ENCODE measurements around the gene ARHGEF38.

Gene ARHGEF38

DNA sequence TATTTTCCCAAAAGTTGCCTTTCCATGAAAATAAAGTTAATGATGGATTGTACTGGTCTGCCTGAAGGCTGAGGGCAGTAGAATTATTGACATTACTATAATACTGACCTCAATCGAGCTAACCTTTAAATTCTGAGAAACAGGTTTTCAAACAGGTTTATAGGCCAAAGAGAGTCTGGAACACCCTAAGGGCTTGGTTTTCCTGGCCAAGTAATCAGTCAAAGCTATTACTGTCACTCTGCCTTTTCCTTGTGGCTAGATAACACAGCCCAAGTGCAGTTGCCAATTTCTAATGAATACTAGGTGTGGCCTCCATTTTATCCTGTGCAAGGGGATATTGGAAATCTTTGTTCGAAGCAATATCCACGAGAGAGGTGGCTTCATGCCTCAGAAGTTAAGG is 80.8 kb downstream of the ARHGEF38 start:
- TF ChIP-seq POLR2AphosphoS5 (IDR thresholded peaks at IDR 0.05; ENCODE audit: borderline replicate concordance, low read depth, low read length) (no peak), EZH2 (IDR thresholded peaks at IDR 0.05) (no peak), FOXP2 (optimal IDR thresholded peaks at IDR 0.05; ENCODE audit: control extremely low read depth, extremely low read length, insufficient read depth) (no peak)
- H3K9ac ChIP-seq (ENCODE audit: insufficient read length): peak overlapping the region; percentile 78
- DNase-seq (ENCODE audit: low read depth, low spot score): no peak
- no peaks in the 10 kb centered on the region for H3K36me3 ChIP-seq (ENCODE audit: insufficient read depth, low read length)
- no peak overlapping the region for H3K4me3 ChIP-seq
- H3K9me3 ChIP-seq (ENCODE audit: low read depth, low read length): no peaks in the 10 kb centered on the region
- H3K27ac ChIP-seq: peak overlapping the region; percentile 100

DNA sequence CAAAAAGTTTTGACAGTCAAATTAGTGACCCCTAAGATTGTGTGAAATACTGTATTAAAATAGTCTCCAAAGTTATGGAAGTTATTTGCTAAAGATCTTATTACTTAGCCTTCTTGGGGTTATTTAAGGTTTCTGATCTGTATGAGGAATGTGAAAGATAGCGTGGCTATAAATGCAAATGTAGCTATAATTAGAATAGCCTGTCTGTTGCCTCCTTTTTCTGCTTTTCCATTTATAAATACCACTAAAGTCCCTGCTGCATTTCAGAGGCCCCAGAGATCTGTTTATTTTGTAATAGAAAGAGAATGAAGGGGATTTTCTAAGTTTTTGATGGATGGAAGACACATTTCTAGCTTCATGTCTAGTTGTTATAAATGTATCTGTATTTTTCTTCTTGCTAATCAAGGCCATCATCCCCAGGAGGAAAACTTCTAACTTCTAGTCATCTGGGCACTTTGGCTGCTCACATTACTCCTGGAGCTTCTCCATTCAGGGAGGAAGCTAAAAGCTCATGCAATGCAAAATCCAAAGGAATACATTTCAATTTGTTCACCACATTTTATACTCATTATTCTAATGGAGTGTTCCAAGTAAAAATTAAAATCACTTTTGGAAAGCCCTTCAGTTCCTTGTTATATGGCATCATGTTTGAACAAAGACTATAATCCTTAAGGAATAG is 82.1 kb downstream of the ARHGEF38 start:
- Histone ChIP-seq H3K4me3 (peak overlapping the region; percentile 72), H3K9me3 (ENCODE audit: low read depth, low read length) (no peaks in the 10 kb centered on the region), H3K36me3 (ENCODE audit: insufficient read depth, low read length) (no peaks in the 10 kb centered on the region), H3K27ac (peak overlapping the region; percentile 100), H3K9ac (ENCODE audit: insufficient read length) (peak overlapping the region; percentile 78)
- TF ChIP-seq POLR2AphosphoS5 (IDR thresholded peaks at IDR 0.05; ENCODE audit: borderline replicate concordance, low read depth, low read length) (peak; percentile 12; the same call in 1 of the 2 replicates), FOXP2 (optimal IDR thresholded peaks at IDR 0.05; ENCODE audit: control extremely low read depth, extremely low read length, insufficient read depth) (no peak), EZH2 (IDR thresholded peaks at IDR 0.05) (no peak)
- DNase-seq (ENCODE audit: low read depth, low spot score): peak; percentile 63

DNA sequence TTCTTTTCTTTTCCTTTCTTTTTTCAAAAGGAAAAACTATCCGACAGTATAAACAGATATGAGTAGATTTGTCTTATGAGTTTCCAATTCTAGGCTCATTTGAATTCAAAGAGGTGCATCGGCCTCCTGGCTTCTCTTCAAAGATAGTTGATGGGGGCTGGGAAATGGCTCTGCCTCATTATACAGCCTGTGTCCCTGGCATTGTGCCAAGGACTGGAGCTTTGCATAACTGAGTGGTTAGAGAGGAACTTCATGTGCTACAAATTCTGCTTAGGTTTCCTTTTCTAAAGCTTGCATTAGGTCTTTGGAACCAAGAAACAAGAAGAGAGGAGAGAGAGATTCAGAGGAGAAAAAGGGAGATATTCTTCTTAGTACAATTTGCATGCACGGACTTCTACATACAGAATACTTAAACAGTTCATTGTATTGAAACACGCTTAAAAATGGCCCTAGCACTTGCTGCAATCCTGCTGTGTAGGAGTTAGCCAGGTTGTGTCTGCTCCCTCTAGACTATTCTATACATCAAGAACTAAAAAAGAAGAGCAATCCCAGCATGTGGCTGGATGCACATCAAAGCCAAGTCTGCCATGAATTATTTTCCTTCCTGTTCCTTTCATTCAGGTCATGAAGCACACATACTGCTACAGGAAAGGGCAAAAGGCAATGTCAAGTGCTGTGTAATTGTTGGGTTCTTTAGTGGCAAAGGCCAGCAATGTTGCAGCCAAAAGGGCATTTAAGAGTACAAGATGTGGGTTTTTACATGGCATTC is 85.2 kb downstream of the ARHGEF38 start:
- Histone ChIP-seq H3K36me3 (ENCODE audit: insufficient read depth, low read length) (no peaks in the 10 kb centered on the region), H3K9me3 (ENCODE audit: low read depth, low read length) (no peaks in the 10 kb centered on the region), H3K9ac (ENCODE audit: insufficient read length) (peak overlapping the region; percentile 64), H3K27ac (peak overlapping the region; percentile 100), H3K4me3 (peak overlapping the region; percentile 70)
- DNase-seq (ENCODE audit: low read depth, low spot score): peak; percentile 94
- no peak for TF ChIP-seq EZH2 (IDR thresholded peaks at IDR 0.05)
- TF ChIP-seq FOXP2 (optimal IDR thresholded peaks at IDR 0.05; ENCODE audit: control extremely low read depth, extremely low read length, insufficient read depth): no peak
- peak; percentile 59; the same call in 1 of the 2 replicates for TF ChIP-seq POLR2AphosphoS5 (IDR thresholded peaks at IDR 0.05; ENCODE audit: borderline replicate concordance, low read depth, low read length)

DNA sequence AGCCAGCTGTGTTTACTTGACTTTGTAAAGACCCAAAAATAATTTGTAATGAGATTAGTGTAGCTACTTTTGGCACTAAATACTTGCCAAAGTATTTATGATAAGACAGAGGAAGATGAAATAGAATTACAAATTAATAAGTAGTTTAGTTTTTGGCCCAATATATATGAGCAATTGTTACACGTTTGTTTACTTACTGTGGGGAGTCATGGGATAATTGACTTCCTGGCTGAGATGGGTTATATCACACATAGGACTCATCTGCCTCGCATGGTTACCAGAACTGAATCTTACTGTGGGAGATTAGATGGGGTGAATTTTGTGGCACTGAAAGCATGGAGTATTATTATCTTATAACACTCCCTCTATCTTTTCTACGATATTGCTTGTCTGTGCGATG is 89.4 kb downstream of the ARHGEF38 start:
- no peak for DNase-seq (ENCODE audit: low read depth, low spot score)
- TF ChIP-seq EZH2 (IDR thresholded peaks at IDR 0.05): no peak
- no peak for TF ChIP-seq FOXP2 (optimal IDR thresholded peaks at IDR 0.05; ENCODE audit: control extremely low read depth, extremely low read length, insufficient read depth)
- TF ChIP-seq POLR2AphosphoS5 (IDR thresholded peaks at IDR 0.05; ENCODE audit: borderline replicate concordance, low read depth, low read length): no peak
- Histone ChIP-seq H3K36me3 (ENCODE audit: insufficient read depth, low read length) (no peaks in the 10 kb centered on the region), H3K9ac (ENCODE audit: insufficient read length) (no peak overlapping the region), H3K4me3 (no peak overlapping the region), H3K9me3 (ENCODE audit: low read depth, low read length) (no peaks in the 10 kb centered on the region), H3K27ac (no peak overlapping the region)

DNA sequence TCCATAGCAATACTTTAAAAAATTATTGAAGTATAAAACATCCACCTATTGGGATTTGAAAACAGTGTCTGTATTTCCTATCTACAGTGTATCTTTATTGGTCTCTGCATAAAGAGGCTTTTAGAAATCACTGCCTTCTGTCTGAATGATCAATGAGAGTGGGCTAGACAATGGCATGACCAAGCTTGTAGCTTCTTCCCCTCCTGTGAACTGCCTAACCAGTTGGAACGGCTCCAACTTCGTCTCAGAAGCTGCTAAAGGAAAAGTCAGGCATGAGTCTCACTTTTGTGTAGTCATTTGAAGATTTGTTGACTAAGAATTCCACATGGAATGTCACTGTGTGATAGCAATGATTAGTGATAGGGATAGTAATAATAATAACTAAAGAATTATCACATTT is 91.8 kb downstream of the ARHGEF38 start:
- Histone ChIP-seq H3K27ac (no peak overlapping the region), H3K36me3 (ENCODE audit: insufficient read depth, low read length) (no peaks in the 10 kb centered on the region), H3K9me3 (ENCODE audit: low read depth, low read length) (no peaks in the 10 kb centered on the region), H3K9ac (ENCODE audit: insufficient read length) (no peak overlapping the region), H3K4me3 (no peak overlapping the region)
- DNase-seq (ENCODE audit: low read depth, low spot score): no peak
- TF ChIP-seq EZH2 (IDR thresholded peaks at IDR 0.05) (no peak), FOXP2 (optimal IDR thresholded peaks at IDR 0.05; ENCODE audit: control extremely low read depth, extremely low read length, insufficient read depth) (no peak), POLR2AphosphoS5 (IDR thresholded peaks at IDR 0.05; ENCODE audit: borderline replicate concordance, low read depth, low read length) (no peak)

DNA sequence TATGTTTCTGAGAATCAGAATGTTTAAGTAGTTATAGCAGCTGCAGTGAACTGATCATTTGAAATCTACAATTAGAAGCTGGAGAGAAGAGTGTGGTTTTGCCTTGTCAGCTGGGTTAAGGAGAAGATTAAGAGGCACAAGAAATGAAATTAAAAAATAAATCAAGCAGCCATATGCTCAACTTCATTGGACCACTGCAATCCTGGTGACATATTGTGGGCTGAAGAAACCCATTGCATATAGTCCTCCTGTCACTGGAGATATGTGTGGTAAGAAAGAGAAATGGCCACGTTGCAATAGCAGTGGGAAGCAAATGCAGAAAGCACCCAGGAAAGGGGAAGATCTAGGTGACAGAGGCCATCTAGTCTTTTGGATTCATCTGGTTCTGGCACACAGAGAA is 93.0 kb downstream of the ARHGEF38 start:
- TF ChIP-seq FOXP2 (optimal IDR thresholded peaks at IDR 0.05; ENCODE audit: control extremely low read depth, extremely low read length, insufficient read depth): no peak
- no peak for TF ChIP-seq EZH2 (IDR thresholded peaks at IDR 0.05)
- no peak for TF ChIP-seq POLR2AphosphoS5 (IDR thresholded peaks at IDR 0.05; ENCODE audit: borderline replicate concordance, low read depth, low read length)
- H3K27ac ChIP-seq: no peak overlapping the region
- no peaks in the 10 kb centered on the region for H3K36me3 ChIP-seq (ENCODE audit: insufficient read depth, low read length)
- DNase-seq (ENCODE audit: low read depth, low spot score): no peak
- no peaks in the 10 kb centered on the region for H3K9me3 ChIP-seq (ENCODE audit: low read depth, low read length)
- H3K4me3 ChIP-seq: no peak overlapping the region
- no peak overlapping the region for H3K9ac ChIP-seq (ENCODE audit: insufficient read length)

DNA sequence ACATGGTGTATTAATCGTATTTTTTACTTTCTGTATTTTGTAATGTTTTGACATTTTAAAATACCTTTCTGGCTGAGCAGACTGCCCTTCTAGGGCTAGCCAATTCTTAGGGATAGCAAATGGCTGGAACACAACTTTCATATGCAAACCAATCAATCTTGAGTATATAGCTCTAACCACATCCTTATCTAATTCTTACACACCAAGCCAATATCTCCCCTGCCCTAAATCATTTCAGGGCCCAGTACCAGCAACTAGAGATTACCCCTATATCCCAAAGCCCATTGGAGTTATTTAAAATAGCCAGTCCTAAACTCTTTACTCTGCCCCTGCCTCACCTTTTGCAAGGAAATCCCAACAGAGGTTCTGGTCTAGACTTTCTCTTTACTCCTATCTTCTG is 97.8 kb downstream of the ARHGEF38 start:
- no peak for DNase-seq (ENCODE audit: low read depth, low spot score)

DNA sequence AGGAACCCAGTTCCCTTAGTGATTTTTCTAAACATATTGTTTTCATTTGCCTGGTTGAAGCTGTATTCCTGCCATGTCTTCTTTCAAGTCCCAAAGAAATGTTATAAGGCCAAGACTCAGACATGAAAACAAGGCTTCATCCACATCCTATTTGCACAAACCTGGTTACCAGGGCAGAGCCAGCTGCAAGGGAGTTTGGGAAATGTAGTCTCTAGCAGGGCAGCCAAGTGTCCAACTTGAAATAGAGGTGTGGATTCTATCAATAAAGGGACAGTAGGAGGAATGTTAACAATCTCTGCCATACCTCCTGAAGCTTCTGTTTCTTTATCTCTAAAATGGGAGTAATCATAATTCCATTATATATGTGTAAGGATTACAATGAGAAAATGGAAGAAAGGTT is 99.5 kb downstream of the ARHGEF38 start:
- H3K4me3 ChIP-seq: no peak overlapping the region
- no peaks in the 10 kb centered on the region for H3K9me3 ChIP-seq (ENCODE audit: low read depth, low read length)
- H3K9ac ChIP-seq (ENCODE audit: insufficient read length): no peak overlapping the region
- no peak for DNase-seq (ENCODE audit: low read depth, low spot score)
- TF ChIP-seq EZH2 (IDR thresholded peaks at IDR 0.05) (no peak), POLR2AphosphoS5 (IDR thresholded peaks at IDR 0.05; ENCODE audit: borderline replicate concordance, low read depth, low read length) (no peak), FOXP2 (optimal IDR thresholded peaks at IDR 0.05; ENCODE audit: control extremely low read depth, extremely low read length, insufficient read depth) (no peak)
- no peak overlapping the region for H3K27ac ChIP-seq
- no peaks in the 10 kb centered on the region for H3K36me3 ChIP-seq (ENCODE audit: insufficient read depth, low read length)

More for the DNA sequence above, 97.8 kb downstream of the ARHGEF38 start:
- H3K9ac ChIP-seq (ENCODE audit: insufficient read length): no peak overlapping the region
- H3K27ac ChIP-seq: no peak overlapping the region
- no peak overlapping the region for H3K4me3 ChIP-seq
- TF ChIP-seq POLR2AphosphoS5 (IDR thresholded peaks at IDR 0.05; ENCODE audit: borderline replicate concordance, low read depth, low read length) (no peak), FOXP2 (optimal IDR thresholded peaks at IDR 0.05; ENCODE audit: control extremely low read depth, extremely low read length, insufficient read depth) (no peak)
- H3K36me3 ChIP-seq (ENCODE audit: insufficient read depth, low read length): no peaks in the 10 kb centered on the region
- H3K9me3 ChIP-seq (ENCODE audit: low read depth, low read length): no peaks in the 10 kb centered on the region
